GM19193 (cell line): ENCODE measurements around the gene GIPC2.

Experiments used
- POLR2A ChIP-seq: IDR thresholded peaks from 4 replicates; pipeline ENCODE4 v1.6.1; 2011; ENCODE audit not compliant: insufficient read depth, insufficient read length; ENCODE audit errors: extremely low read depth

Gene GIPC2

DNA sequence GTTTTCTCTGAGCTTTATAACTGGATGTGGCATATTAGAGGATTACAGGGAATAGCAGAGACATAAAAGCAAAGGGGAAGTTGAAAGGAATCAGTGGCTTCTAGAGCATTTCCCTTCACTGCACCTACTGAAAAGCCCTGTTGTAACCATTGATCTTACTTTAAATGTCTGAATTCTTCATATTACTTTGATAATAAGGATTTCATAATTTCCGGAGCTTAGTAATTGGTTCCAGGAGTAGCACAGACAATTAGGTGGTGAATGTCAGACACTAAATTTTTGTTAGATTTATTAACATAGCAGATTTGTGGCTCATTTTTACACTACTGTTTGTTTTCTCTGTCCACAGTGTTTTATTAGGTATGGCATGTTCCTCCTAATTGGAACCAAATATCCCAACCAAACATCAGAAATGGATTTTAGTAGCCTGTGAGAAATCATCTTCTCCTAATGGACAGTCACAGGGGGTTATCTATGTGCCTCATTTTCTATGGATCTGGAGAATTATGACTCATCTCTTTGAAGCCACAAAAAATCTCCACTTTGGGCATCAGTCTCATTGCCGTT is 100.5 kb downstream of the GIPC2 start:
- TF ChIP-seq POLR2A: no peak

DNA sequence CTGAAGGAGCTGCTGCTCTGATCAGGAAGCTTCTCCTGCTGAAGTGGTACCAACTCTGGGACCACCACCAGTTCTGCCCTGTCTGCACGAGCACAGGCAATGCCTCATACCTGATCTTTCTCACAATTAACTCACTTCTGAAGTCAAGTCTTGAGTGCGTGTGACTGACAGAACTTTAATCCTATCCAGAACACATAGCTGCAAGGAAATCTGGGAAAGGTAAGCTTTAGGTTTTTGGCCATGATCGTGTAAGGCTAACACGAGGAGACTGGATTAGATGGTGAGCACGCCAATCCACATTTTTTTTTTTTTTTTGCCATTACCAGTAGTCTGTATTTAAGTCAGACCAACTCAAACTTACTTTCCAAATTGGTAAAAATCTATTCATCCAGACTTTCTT is 101.3 kb downstream of the GIPC2 start:
- no peak for TF ChIP-seq POLR2A

DNA sequence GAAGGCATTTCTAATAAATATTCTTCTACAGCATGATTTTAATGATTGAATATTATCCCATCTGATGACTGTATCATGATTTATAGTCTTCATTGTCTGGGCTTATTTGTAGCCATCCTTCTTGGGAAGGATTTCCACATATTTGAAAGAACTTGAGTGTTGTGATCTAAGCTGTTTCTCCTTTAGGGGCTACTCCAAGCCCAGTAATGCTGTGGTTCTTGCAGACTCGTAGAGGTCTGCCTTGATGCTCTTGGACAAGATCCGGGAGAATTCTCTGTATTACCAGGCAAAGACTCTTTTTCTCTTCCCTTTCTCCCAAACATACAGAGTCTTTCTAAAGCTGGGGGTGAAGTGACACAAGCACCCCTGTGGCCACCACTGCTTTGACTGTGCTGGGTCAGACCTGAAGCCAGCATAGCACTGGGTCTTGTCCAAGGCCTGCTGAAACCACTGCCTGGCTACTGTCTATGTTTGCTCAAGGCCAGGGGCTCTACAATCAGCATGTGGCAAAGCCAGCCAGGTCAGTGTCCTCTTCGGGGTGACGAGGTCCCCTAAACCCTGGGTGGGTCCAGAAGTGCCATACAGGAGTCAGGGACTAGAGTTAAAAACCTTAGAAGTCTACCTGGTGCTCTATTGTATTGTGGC is 107.4 kb downstream of the GIPC2 start:
- TF ChIP-seq POLR2A: no peak

DNA sequence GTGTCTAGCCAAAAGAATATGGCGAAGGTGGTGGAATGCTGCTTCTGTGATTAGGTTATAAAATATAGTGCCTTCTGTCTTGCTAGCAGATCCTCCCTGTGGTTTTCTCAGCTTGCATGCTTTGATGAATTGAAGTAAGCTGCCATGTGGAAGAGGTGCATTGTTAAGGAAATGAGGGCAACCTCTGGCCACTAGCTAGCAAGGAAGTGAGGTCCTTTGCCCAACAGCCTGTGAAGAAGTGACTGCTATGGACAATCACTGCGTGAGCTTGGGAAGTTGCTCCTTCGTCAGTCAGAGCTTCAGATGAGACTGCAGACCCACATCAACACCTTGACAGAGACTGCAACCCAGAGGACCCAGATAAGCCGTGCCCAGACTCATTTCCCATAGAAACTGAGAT is 109.4 kb downstream of the GIPC2 start:
- no peak for TF ChIP-seq POLR2A

DNA sequence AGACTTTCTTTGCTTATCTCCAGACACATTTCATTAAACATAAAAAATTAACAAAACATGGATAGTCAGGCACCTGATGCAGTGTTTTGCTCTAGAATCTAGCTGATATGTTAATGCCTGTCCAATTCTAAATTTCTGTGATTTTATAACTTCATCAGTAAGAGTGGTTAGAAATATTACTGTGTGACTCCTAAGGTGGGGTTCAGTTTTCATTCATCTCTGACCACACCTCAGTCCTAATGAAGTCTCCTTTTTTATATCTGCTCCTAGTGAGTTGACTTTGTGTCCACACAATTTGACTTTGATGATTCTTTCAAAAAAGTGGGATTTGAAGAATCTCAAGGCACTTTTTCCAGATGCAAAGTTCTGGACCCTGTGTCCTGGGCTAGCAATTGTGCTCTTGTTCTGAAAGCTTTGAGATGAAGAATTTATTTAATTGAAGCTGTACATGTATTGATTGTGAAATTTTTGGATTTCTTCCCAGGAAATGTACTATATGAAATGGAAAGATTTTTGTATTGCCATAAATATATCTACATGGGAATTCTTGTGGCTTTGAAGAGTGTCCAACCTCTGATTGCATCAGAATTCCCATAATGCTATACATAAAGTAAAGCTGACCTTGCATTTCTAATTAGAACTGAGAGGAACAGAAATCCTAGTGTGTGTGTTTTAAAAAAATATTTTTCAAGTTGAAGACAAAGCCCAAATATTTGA is 111.2 kb downstream of the GIPC2 start:
- TF ChIP-seq POLR2A: no peak

- TF ChIP-seq POLR2A: no peak
Observed at GRCh38 chr1:78165816-78166215, 120.0 kb downstream of the GIPC2 start.

GRCh38 chr1:78168306-78168705 is 122.5 kb downstream of the GIPC2 start:
- TF ChIP-seq POLR2A: no peak

- no peak for TF ChIP-seq POLR2A
Observed at GRCh38 chr1:78170859-78171258, 125.1 kb downstream of the GIPC2 start.

DNA sequence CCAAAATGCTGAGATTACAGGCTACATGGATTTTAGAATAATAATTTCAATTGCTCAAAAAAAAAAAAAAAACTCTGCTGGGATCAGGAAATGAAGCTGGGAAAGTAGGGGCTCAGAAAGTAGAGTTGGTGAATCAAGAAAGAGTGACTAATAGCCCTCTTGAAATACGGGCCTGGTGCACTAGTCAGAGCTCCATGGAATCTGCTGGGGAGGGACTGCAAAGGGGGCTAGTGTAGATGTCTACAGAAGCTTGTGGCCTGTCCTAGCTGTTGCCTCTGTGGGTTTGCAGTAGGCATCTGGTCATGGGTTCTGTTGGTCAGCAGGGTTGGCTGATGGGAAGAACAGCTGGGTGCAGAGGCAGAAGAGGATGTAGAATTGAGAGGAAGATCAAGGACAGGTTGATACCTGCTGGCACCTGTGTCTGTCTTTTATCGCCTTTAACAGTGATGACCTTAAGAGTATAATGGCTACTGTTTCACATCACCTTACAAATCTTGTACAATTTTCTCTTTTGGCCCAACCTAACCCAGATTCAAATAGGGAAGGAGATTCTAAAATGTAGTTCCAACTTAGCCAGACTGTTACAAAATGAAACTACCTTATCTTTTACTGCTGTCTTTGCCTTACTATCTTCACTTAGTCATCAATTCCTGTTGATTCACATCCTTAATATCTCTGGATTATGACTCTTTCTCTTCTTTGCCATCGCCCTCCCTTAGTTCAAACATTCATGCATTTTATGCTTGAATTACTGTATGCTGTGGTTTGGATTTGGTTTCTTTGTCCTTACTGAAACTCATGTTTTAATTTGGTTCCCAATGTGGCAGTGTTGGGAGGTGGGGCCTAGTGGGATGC is 126.2 kb downstream of the GIPC2 start:
- no peak for TF ChIP-seq POLR2A

- no peak for TF ChIP-seq POLR2A
Observed at GRCh38 chr1:78176448-78176847, 130.7 kb downstream of the GIPC2 start.

DNA sequence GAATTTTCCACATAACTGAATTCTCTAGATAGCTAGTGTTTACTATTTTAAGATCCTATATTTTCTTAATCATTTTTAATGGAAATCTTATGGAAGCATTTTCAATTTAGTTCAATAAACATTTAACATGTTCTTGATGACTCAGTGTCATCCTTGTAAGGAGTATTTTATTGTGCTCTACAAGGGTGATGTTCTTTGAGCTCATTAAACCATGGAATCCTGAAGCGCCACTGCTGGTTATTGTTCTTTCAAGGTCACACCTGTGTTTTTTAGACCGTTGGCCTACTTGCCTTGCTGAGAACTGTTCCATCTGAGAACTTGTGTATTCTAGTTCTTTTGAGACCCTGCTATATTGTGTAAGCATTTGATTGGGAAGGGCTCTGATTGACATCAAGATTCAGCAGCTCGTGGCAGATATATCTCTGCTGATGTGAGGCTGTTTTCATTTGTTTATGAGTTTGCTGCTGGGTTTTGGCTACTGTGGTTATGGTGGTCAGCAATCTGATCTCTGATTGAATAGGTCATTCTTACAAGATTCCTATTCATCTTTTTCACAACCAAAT is 132.0 kb downstream of the GIPC2 start:
- no peak for TF ChIP-seq POLR2A

- TF ChIP-seq POLR2A: no peak
Observed at GRCh38 chr1:78178816-78179215, 133.1 kb downstream of the GIPC2 start.

DNA sequence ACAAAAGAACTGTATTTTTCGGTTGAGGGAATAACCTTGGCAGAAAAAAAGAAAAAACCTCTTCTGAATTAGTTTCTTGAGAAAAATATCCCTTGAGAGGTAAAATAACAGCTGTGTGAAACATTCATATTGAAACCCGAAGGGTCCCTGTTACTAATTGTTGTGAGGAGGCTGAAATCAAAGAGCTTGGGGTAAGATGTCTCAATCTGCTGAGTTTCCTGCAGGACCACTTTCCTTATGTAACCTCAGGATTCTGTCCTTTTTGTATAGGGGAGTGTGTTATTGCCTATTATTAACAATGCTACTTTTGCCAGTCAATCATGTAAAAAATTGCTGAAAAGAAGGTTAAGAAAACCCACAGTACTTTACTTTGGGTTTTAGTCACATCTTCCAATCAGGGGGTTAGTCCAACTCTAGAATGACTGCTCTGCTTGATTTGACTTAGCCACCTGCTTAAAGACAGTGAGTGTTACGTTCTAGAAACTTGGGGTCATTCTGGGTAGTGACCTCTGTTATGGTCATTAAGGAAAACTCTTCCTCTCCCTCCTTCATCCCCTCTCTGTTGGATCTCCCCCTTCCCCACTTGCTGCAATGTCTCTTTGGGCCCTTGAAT is 138.8 kb downstream of the GIPC2 start:
- no peak for TF ChIP-seq POLR2A
